GM18526 (cell line): Measurements from ENCODE around the gene BIRC7.

Experiments
- POLR2A ChIP-seq: IDR thresholded peaks from 3 replicates; pipeline ENCODE4 v1.6.1; 2011; ENCODE audit not compliant: insufficient read length; ENCODE audit errors: extremely low read depth

The BIRC7 gene

DNA sequence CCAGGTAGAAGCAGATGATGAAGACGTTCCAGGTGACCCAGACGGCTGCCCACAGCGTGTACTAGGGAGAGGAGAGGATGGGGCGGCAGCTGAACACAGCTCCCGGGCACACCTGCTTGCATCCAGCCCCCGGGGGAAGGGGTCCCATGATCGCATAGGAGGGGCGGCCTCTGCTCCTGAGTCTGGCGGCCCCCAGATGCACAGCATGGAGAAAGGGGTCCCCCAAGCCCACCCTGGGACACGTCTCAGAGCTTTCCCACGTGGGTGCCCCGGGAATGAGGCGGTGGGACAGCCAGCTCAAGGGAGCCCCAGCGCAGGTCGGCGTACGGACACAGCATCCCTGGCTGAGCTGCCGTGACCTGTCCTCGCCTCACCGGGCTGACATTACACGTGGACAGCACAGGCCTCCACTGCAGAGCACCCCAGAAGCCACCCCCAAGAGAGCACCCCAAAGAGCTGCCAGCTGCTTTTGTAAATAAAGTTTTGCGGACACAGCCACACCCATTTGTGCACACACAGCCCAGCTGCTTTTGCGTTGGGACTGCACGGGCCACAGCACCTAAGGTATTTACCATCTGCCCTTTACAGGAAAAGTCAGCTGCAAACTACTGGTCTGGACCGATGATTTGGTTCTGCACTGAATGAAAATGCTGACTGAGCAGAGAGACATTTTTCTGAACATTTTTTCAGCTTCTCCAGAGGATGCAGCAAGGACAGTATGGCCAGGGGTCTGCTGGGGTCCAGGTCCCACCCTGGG lies 13.3 kb downstream of the BIRC7 start:
- TF ChIP-seq POLR2A: no peak

DNA sequence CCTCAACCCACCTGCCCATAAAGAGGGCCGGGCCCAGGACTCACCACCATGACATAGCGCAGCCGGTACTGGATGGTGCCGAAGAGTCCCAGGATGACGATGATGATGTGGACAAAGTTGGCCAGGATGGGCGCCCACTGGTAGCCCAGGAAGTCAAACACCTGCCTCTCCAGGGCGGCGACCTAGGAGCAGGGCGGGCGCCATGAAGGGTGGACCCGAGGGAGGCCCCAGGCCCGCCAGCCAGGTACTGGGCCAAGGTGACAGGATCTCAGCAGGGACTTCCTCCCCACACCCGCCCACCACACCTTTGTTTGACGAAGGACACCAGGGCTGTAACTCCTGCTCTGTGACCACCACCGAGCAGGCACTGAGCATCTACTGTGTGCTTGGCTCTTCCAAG lies 14.2 kb downstream of the BIRC7 start:
- TF ChIP-seq POLR2A: no peak

DNA sequence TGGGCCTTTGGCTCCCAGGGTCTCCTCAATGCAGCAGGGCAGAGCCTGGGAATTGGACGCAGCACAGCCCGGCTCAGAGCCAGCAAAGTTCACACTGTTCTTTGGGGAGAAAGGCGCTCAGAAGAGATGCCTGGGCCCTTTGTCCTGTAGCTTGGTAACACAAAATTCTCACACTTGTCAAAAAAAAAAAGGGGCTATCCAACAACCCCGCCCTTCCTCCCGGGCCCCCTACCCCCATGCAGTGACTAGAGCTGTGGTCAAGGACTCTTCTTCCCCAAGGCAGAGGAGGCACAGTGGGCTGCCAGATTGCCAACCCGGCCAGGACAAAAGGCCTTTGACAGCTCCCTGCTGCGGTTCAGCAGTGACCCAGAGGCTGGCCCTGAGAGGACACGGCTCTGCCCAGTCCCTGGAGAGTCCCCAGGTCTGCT lies 16.6 kb downstream of the BIRC7 start:
- no peak for TF ChIP-seq POLR2A

DNA sequence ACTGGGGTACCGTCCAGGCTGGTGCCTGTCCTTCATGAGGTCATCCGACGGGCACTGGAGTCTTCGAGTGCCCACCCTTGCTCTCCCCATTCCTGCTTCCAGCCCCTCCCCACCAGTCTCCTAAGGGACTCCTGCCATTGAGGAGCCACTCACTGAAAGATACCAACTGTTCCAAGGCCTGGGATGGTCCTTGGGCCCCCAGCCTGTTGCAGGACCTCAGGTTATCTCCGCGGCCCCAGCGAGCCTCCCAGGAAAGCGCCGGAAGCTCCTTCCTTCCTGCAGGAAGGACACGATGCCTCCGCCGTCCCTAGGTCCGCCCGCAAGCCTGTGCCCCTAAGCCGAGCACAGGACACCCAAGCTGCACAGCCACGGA lies 17.3 kb downstream of the BIRC7 start:
- TF ChIP-seq POLR2A: no peak

DNA sequence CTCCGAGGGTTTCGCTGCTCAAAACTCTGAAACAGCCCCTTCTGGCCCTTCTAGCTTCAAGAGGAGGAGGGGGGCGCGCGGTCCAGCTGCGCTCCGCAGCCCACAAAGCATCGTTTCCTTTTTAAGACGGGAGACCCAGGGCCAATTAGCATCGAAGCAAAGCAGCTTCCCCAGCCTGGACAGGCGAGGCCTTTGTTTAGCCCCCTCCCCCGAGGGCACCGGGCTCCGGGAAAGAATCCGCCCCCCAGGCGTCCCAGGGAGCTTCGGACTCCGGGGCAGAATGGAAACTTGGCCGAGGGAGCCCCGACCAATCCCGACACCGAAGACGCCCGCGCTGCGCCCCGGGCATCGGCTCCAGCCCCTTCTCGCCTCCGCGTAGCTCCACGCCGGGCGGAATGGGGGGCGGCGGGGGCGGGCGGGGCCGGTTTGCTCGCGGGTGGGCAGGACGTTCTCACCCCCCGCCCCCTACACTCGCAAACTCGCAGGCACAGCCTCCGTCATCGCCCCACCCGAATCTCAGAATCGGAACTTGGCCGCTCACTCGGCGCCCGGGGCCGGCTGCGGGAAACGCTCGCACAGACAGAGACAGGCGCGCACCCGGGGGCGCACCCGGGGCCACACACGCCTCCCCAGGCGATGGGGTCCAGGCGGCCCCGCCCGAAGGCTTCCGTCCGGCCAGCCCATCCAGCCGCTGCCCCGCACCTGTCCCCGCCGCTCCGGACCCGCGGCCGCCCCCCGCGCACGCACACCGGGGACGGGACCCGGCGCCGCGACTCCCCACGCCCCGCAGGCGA lies 17.9 kb downstream of the BIRC7 start:
- TF ChIP-seq POLR2A: no peak

DNA sequence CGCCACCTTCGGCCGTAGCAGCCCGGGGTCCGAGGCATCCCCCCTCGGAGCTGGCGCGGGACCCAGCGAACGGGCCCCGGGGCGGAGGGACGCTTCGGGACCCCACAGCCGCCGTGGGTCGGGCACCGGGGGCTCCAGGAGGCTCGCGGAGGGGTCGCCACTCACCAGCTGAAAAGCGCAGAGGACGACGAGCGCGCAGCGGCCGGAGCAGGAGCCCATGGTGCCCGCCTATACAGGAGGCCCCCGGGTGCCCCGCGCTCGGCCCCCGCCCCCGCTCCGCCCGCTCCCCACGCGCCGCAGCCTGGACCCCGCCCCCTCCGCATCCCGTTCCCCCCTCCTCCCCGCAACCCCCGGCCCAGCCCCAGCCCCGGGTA lies 18.5 kb downstream of the BIRC7 start, which contains the start of gene NKAIN4:
TSS of gene NKAIN4 (minus strand) at position 232 of the 374 bp plus-strand sequence. CDS start at position 219, 13 bp downstream.
- no peak for TF ChIP-seq POLR2A

DNA sequence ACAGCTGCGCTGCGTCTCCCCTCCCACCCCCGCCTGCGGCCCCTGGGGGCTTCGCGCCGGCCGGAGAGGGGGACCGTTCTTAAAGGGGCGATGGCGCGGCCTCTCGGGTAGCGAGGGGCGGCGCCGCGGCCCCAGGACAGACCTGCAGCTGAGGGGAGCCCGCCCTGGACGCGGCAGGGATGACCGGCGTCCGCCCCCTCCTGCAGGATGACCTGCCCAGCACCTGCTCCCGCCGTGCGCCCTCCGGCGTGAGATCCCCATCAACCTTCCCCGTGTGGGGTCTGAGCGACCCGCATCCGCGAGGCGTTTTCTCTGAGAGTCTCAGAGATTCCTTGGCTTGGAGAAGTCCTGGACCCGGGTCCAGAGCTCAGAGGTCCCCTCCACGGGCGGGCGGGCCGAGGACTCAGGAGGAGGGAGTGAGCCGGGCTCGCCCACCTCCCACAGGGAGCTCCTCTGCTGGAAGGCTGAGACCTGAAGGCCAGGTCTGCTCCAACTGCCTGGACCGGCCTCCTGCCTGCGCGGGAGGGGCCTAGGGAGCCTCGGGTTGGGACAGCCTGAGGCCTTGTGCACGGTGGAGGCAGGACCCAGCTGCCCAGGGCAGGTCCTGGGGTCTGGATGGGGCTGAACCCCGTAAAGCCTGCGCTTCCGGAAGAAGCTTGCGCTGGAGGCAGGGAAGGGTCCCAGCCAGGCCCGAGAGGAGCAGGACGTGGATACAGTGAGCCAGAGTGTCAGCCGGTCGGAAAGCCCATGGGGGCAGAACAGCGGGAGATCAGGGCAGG lies 19.1 kb downstream of the BIRC7 start:
- TF ChIP-seq POLR2A: no peak

DNA sequence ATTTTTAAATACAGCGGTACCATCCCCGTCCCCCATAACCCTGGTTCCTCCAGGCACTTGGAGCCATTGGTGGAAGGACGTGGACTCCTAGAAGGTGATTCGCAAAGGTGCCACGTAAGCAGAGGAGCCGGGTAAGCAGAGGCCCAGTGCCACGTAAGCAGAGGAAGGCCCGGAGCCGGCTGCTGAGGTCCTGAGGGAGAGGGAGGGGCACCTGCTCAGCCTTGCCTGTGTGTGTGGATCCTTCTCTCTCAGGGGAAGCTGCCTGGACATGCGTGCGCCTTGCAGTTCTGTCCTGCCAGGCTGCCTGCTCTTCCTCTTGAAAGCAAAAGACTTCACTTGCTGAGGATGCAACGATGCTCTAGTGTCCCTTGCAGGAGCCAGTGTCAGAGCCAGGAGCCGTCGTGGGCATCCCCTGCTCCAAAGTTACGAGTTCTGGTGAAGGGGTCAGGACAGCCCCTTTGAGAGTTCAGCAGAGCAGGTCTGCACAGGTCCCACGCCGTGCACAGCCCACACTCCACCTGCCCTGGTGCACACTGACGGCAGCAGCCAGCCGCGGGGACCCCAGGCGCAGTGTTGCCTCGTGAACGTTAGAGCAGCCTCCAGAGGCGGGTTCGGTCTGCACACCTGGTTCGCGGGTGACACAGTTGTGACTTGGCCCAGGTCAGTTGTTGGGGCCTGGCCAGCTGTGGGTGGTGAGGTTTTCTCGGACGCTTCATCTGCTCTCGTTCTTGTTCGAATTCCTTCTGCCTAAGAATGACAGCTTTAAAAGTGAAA lies 20.4 kb downstream of the BIRC7 start:
- TF ChIP-seq POLR2A: no peak

DNA sequence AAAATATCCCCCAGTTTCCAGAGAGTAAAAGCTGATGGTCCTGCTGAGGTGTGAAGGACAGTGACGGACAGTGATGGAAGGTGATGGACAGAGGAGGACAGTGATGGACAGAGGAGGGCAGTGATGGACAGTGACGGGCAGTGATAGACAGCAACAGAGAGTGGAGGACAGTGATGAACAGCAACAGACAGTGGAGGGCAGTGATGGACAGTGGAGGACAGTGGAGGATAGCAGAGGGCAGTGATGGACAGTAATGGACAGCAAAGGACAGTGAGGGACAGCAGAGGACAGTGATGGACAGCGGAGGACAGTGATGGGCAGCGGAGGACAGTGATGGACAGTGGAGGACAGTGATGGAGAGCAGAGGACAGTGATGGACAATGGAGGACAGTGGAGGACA lies 21.2 kb downstream of the BIRC7 start:
- TF ChIP-seq POLR2A: no peak

DNA sequence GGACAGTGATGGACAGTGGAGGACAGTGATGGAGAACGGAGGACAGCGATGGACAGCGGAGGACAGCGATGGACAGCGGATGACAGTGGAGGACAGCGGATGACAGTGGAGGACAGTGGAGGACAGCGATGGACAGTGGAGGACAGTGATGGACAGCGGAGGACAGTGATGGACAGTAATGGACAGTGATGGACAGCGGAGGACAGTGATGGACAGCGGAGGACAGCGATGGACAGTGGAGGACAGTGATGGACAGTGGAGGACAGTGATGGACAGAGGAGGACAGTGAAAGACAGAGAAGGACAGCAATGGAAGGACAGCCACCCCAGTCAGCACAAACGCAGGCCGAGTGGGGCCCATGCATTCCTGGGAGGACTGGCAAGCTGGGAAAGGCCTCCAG lies 21.9 kb downstream of the BIRC7 start:
- no peak for TF ChIP-seq POLR2A

DNA sequence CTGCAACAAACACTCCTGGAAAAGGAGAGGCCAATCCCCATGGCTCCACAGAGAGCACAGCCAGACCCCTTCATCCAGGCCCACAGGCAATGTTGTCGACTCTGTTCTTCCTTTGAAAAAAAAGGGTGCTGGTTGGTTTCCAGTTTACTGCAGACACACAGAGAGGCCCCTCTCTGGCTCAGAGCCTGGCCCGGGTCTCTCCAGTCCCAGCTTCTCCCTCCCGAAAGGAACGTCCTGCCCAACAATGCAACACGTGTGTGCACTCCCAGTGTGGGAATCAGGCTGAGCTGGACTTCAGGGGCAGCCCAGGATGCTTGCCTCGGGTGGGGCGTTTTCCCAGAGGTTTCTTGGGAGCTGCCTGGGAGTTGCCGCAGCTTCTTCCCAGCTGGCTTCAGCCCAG lies 23.1 kb downstream of the BIRC7 start:
- no peak for TF ChIP-seq POLR2A

DNA sequence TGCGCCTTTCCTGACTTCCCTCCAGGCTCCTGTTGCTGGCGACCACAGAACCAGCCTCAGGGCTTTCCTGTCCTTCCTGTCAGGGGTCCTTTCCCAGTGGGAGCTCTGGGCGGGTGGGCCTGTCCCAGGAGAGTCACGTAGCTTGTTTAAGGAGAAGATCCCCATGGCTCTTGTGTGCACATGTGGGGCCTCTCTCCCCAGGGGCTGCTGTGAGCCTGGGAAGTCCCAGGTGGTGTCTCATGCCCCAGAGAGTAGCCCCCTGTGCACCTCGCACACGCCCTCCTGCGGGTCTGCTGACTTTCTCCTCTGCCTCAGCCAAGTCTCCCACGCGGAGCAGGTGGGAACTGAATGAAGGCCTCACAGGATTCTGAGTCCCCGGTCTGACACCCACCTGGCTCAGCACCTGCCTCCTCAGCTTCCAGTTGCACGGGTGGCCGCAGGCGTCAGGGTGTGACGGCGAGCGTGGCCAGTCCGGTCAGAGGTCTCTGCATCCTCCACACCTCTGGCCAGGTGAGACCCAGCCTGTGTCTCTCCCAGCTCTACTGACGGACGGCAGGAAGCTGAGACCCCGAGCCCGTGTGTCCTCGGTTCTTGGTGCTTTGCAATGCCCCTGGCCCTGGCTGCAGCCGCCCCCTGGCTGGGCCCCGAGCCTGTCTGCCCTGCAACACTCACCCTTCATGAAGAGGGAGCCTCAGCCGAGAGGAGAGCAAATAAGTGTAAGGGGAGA lies 24.2 kb downstream of the BIRC7 start:
- no peak for TF ChIP-seq POLR2A

DNA sequence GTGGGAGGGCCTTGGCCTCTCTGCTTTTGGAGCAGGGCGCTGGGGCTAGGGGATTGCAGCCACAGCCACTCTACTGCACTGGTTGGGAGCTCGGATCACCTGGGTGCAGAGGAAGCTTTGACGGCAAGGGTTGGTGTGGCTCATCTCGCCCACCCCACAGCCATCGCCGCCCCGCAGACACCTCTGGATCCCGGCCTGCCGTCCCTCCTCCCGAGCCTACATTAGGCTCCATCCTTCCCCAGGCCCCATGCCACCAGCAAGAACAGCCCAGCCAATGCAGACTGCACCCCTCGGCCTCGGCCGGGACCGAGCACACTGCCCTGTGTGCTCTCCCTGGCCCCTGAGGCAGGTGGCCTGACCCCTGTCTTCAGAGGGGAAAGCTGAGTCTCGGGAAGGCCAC lies 24.8 kb downstream of the BIRC7 start:
- TF ChIP-seq POLR2A: no peak

DNA sequence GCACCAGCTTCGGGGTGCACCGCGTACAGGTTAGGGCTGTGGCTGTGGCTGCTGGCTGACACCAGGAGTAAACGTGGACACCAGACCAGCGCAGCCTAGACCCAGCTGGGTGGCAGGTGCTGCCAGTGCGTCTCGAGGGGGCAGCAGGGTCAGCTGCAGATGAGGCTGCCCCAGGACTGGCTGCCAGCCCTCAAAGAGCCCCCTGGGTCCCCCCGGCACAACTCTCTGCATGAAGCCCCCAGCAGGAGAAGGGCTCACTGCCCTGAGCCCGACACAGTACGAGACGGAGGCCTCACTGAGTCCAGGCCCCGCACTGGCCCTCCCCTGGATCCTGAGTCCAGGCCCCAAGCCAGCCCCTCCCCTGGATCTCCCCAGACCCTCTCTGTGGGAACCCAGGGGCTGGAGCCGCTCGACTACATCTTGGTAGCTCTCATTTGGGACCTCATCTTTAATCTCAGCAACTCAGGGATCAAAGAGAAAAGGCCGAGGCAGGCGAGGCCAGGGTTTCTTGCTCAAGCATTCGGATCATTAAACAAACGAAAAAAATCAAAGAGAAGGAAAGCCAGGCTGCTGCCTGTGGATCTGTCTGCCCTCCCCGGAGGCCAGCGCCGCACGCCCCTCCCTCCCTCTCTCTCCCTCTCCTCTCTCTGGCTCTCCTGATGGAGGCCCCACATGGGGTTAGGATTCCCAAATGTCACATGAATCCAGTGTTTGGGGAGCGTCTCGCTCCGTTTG lies 25.5 kb downstream of the BIRC7 start:
- TF ChIP-seq POLR2A: no peak
